GM12878 (cell line): ENCODE measurements around the gene ADAM33. TPM values are rescaled to one million over a fixed set of nuclear protein-coding genes. Genes with fewer than 3 reads are reported as not detected.

Source experiments
- ATAC-seq: fragments of 200-7000 bp; cut with Tn5 transposase; 3 replicates; pipeline ENCODE4 v1.9.1; 2020; ENCODE audit warnings: mild to moderate bottlenecking, moderate library complexity
- BruUV-seq: library from RNA; stranded (reverse); fragments of 400-500 nt; replicated peaks from 2 replicates; lab custom pipeline; 2021; lab: Mats Ljungman, UMichigan
- CTCF ChIA-PET: fragments of 300-600 bp; sonication (Branson Sonifier 250); formaldehyde crosslinking; extraction: SDS; loops from one replicate; lab custom pipeline; 2021; ENCODE audit warnings: inconsistent platforms; lab: Yijun Ruan, JAX
- POLR2A ChIA-PET: fragments of 350-600 bp; formaldehyde crosslinking; extraction: SDS; loops from one replicate; lab custom pipeline; 2021; ENCODE audit warnings: inconsistent platforms; lab: Charles Lee
- RAD21 ChIA-PET: fragments of 300-600 bp; sonication (Branson Sonifier 250); formaldehyde crosslinking; loops from one replicate; lab custom pipeline; 2023; ENCODE audit warnings: antibody characterized with exemption; ENCODE audit not compliant: unreplicated experiment; lab: Charles Lee
- SMC1A ChIA-PET: fragments of 300-600 bp; sonication (Branson Sonifier 250); formaldehyde crosslinking; loops from one replicate; lab custom pipeline; 2023; ENCODE audit not compliant: unreplicated experiment, uncharacterized antibody; lab: Charles Lee
- DNase-seq: peaks from one replicate; pipeline ENCODE4 v3.0.0-alpha.2; 2011; ENCODE audit warnings: low read depth, low spot score
- FAIRE-seq: peaks from 3 replicates; lab custom pipeline; 2011; peaks lifted over from hg19 to GRCh38; lab: Jason Lieb, UNC
- H2AFZ ChIP-seq: 2 replicates; pipeline ENCODE4 v1.6.0; 2011; ENCODE audit warnings: low read depth, low read length, control low read depth; ENCODE audit not compliant: control insufficient read depth
- H3K27ac ChIP-seq: 2 replicates; pipeline ENCODE4 v1.5.1; 2011; ENCODE audit warnings: control low read depth; ENCODE audit not compliant: control insufficient read depth, insufficient read depth
- H3K27me3 ChIP-seq, 2 experiments: replicated peaks in 1 of 2; 2 replicates each; pipeline versions ENCODE4 v1.6.0 to v1.6.1; 2011; ENCODE audit warnings: low read length in 1 of 2; ENCODE audit not compliant: control insufficient read depth in 2 of 2, insufficient read depth in 2 of 2
- H3K36me3 ChIP-seq, 2 experiments: 2 replicates each; pipeline ENCODE4 v1.5.1; 2011; ENCODE audit warnings: low read length in 1 of 2; ENCODE audit not compliant: control insufficient read depth in 2 of 2, insufficient read depth in 2 of 2
- H3K4me1 ChIP-seq: 2 replicates; pipeline ENCODE4 v1.6.1; 2011; ENCODE audit warnings: mild to moderate bottlenecking, low read length, moderate library complexity, mixed read lengths; ENCODE audit not compliant: control insufficient read depth, insufficient read depth
- H3K4me2 ChIP-seq: 2 replicates; pipeline ENCODE4 v1.6.0; 2011; ENCODE audit warnings: control low read depth; ENCODE audit not compliant: control insufficient read depth, insufficient read depth
- H3K4me3 ChIP-seq: fragments of 200-600 bp; sonication (generic); 2 replicates; pipeline ENCODE4 v1.5.1; 2016
- H3K79me2 ChIP-seq: 2 replicates; pipeline ENCODE4 v1.6.0; 2011; ENCODE audit warnings: low read length; ENCODE audit not compliant: control insufficient read depth, insufficient read depth
- H3K9ac ChIP-seq: 2 replicates; pipeline ENCODE4 v1.8.0; 2011; ENCODE audit warnings: low read length, control low read depth, mixed read lengths; ENCODE audit not compliant: control insufficient read depth, insufficient read depth
- H3K9me3 ChIP-seq: replicated peaks from 3 replicates; pipeline ENCODE4 v1.5.1; 2011; ENCODE audit warnings: mild to moderate bottlenecking, low read length; ENCODE audit not compliant: control insufficient read depth, insufficient read depth
- H4K20me1 ChIP-seq: 2 replicates; pipeline ENCODE4 v1.6.0; 2011; ENCODE audit not compliant: control insufficient read depth, insufficient read depth
- BRCA1 ChIP-seq: IDR thresholded peaks from 2 replicates; pipeline ENCODE4 v1.6.1; 2011; ENCODE audit warnings: low read depth, low read length, improper control_type of control experiment
- CREM ChIP-seq: IDR thresholded peaks from 2 replicates; pipeline ENCODE4 v1.6.1; 2014; ENCODE audit warnings: antibody characterized with exemption, low read depth
- EED ChIP-seq: sonication (generic); IDR thresholded peaks from 2 replicates; pipeline ENCODE4 v1.6.1; 2016; ENCODE audit warnings: antibody characterized with exemption, low read depth
- FOS ChIP-seq: IDR thresholded peaks from 3 replicates; pipeline ENCODE4 v1.6.1; 2011; ENCODE audit warnings: borderline replicate concordance; ENCODE audit not compliant: insufficient read length; ENCODE audit errors: extremely low read depth
- IRF4 ChIP-seq: IDR thresholded peaks from 2 replicates; pipeline ENCODE4 v1.6.1; 2011; ENCODE audit warnings: low read depth, low read length
- JUNB ChIP-seq: IDR thresholded peaks from 2 replicates; pipeline ENCODE4 v1.6.1; 2016; ENCODE audit warnings: antibody characterized with exemption, mild to moderate bottlenecking
- KLF5 ChIP-seq: fragments of 450-650 bp; IDR thresholded peaks from 2 replicates; pipeline ENCODE4 v1.6.1; 2014; ENCODE audit warnings: mild to moderate bottlenecking; ENCODE audit not compliant: partially characterized antibody
- NRF1 ChIP-seq: conservative IDR thresholded peaks from 2 replicates; pipeline ENCODE4 v1.6.1; 2011; ENCODE audit warnings: mild to moderate bottlenecking, low read depth, low read length, improper control_type of control experiment
- POU2F2 ChIP-seq: IDR thresholded peaks from 3 replicates; pipeline ENCODE4 v1.6.1; 2011; ENCODE audit warnings: low read depth, mild to moderate bottlenecking, low read length, borderline replicate concordance
- RAD51 ChIP-seq: fragments of 450-650 bp; IDR thresholded peaks from 2 replicates; pipeline ENCODE4 v1.6.1; 2016; ENCODE audit warnings: moderate library complexity, mild to moderate bottlenecking, inconsistent platforms
- RBBP5 ChIP-seq: fragments of 200-600 bp; sonication (generic); conservative IDR thresholded peaks from 2 replicates; pipeline ENCODE4 v1.6.1; 2016
- RFX5 ChIP-seq: IDR thresholded peaks from 2 replicates; pipeline ENCODE4 v1.6.1; 2011; ENCODE audit warnings: low read depth, low read length, improper control_type of control experiment
- RUNX3 ChIP-seq: IDR thresholded peaks from 2 replicates; pipeline ENCODE4 v1.6.1; 2012; ENCODE audit warnings: low read length, inconsistent platforms
- SIX5 ChIP-seq: IDR thresholded peaks from 2 replicates; pipeline ENCODE4 v1.6.1; 2011; ENCODE audit warnings: mild to moderate bottlenecking, low read depth, low read length, moderate library complexity; ENCODE audit not compliant: severe bottlenecking
- SUZ12 ChIP-seq: fragments of 200-600 bp; sonication (generic); IDR thresholded peaks from one replicate; pipeline ENCODE4 v1.6.1; 2018; ENCODE audit warnings: antibody characterized with exemption, mild to moderate bottlenecking; ENCODE audit not compliant: unreplicated experiment
- ZNF207 ChIP-seq: fragments of 450-650 bp; IDR thresholded peaks from 2 replicates; pipeline ENCODE4 v1.6.1; 2014; ENCODE audit warnings: antibody characterized with exemption, mild to moderate bottlenecking, borderline replicate concordance
- WGBS: methylation state at CpG from one replicate; pipeline ENCODE4 v1.1.6; 2016; ENCODE audit warnings: low lambda C conversion rate; ENCODE audit not compliant: insufficient replicate concordance, insufficient coverage; ENCODE audit errors: missing lambda C conversion rate; 5-methylcytosine and 5-hydroxymethylcytosine counted together
- in situ Hi-C: fragments of 300-500 bp; cut with MboI; formaldehyde crosslinking; loops from 9 replicates; pipeline ENCODE4 v1.14.3; 2018; ENCODE audit warnings: mixed read lengths
- intact Hi-C: fragments of 100-400 bp; cut with micrococcal nuclease; formaldehyde crosslinking; loops from one replicate; pipeline ENCODE4 v1.14.2; 2022; ENCODE audit not compliant: unreplicated experiment
- polyA plus RNA-seq, 11 experiments: library from polyadenylated mRNA; depleted of rRNA in 4 of 11; unstranded in 6 of 11; stranded (reverse) in 5 of 11; fragments of >200 nt; fragmentation: Nextera tagmentation in 4 of 11; fragmentation: Illumina TruSeq in 1 of 11; extraction: Ambion mirVana in 4 of 11; extraction: Trizol in 1 of 11; gene quantifications; 1 replicate in 1 of 11; 2 replicates in 10 of 11; pipeline versions ENCODE4 v1.2.1 to v1.2.3, GENCODE V29; 2011 to 2016; ENCODE audit warnings: inconsistent platforms in 2 of 11, missing spikeins in 2 of 11, low read depth in 1 of 11
- total RNA-seq, 4 experiments: library from RNA; depleted of rRNA in 3 of 4; stranded (reverse); fragments of >200 nt in 3 of 4; fragmentation: Illumina TruSeq in 1 of 4; extraction: Trizol in 1 of 4; gene quantifications; 2 replicates each; pipeline versions ENCODE4 v1.2.1 to v1.2.3, GENCODE V29; 2013 to 2021
- TF ChIP-seq, protein P1 (sequence below): fragments of 450-650 bp; IDR thresholded peaks from 2 replicates; pipeline ENCODE4 v1.6.1; 2017; ENCODE audit warnings: mild to moderate bottlenecking, moderate library complexity
- TF ChIP-seq, protein P2 (sequence below): fragments of 450-650 bp; formaldehyde crosslinking; IDR thresholded peaks from 2 replicates; pipeline ENCODE4 v1.5.0; 2022; ENCODE audit warnings: mild to moderate bottlenecking, missing genetic modification characterization
- TF ChIP-seq, protein P3 (sequence below): IDR thresholded peaks from 2 replicates; pipeline ENCODE4 v1.6.1; 2012; ENCODE audit warnings: low read depth, low read length, improper control_type of control experiment

The ADAM33 gene
- total and polyA plus RNA-seq, 10 of the 15 experiments (the other 5 are each of a cell fraction or from before 2014, with no cell fraction given), result not detected

DNA sequence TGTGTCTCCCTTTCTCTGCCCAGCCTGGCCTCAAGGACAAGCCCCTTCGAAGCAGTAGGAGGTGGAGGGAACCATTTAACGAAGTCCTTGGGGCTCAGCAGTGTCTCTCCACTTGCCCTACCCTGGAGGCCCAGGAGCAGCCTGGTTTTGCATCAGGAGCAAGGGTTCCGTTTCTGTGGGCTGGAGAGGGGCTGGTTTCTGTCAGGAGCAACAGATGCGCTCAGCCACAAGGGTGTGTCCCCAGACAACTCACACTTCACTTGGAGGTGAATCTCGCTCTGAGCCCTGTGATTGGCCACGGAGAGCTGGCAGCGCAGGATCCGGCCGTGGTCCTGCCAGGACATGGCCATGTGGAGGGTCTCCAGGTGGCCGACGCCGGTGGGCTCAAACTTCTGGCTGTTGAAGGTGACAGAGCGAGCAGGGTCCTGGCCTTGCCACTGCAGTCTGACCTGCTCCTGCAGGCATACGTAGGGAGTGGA, 23.7 kb upstream of the ADAM33 start (continued):
- TF ChIP-seq, protein P1, sequence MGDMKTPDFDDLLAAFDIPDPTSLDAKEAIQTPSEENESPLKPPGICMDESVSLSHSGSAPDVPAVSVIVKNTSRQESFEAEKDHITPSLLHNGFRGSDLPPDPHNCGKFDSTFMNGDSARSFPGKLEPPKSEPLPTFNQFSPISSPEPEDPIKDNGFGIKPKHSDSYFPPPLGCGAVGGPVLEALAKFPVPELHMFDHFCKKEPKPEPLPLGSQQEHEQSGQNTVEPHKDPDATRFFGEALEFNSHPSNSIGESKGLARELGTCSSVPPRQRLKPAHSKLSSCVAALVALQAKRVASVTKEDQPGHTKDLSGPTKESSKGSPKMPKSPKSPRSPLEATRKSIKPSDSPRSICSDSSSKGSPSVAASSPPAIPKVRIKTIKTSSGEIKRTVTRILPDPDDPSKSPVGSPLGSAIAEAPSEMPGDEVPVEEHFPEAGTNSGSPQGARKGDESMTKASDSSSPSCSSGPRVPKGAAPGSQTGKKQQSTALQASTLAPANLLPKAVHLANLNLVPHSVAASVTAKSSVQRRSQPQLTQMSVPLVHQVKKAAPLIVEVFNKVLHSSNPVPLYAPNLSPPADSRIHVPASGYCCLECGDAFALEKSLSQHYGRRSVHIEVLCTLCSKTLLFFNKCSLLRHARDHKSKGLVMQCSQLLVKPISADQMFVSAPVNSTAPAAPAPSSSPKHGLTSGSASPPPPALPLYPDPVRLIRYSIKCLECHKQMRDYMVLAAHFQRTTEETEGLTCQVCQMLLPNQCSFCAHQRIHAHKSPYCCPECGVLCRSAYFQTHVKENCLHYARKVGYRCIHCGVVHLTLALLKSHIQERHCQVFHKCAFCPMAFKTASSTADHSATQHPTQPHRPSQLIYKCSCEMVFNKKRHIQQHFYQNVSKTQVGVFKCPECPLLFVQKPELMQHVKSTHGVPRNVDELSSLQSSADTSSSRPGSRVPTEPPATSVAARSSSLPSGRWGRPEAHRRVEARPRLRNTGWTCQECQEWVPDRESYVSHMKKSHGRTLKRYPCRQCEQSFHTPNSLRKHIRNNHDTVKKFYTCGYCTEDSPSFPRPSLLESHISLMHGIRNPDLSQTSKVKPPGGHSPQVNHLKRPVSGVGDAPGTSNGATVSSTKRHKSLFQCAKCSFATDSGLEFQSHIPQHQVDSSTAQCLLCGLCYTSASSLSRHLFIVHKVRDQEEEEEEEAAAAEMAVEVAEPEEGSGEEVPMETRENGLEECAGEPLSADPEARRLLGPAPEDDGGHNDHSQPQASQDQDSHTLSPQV, result no peak
- TF ChIP-seq CREM (no peak), RAD51 (no peak), EED (no peak), NRF1 (no peak), SIX5 (no peak), RFX5 (no peak), BRCA1 (no peak)

DNA sequence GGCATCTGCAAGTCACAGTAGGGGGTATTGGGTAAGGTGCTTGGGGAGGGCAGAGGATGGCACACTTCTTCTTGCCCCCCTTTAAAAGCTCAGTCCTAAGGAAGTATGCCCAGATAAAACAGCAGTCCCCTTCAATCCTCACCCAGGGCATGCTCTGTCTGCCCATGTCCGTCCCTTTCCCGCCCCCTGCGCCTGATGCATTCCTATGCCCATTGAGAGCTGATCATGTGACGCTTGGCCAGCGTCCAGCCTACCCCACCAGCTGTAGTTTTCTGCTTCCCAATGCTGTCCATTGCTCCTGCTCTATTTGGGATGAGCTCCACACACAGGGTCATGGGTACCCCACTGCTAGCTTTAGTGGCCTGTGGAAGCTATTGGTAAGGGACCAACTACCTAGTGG, 22.3 kb upstream of the ADAM33 start:
- Histone ChIP-seq H4K20me1 (no peaks in the 10 kb centered on the region), H3K79me2 (no peaks in the 10 kb centered on the region), H3K9ac (no peak overlapping the region), H3K27me3 (peaks cover 0 to 2% of the 10 kb centered on the region in 2 experiments; a peak in 2 of 4 replicates), H3K4me3 (no peak overlapping the region), H2AFZ (no peak overlapping the region), H3K9me3 (no peaks in the 10 kb centered on the region), H3K4me2 (no peak overlapping the region), H3K36me3 (no peaks in the 10 kb centered on the region), H3K27ac (no peak overlapping the region), H3K4me1 (no peaks in the 10 kb centered on the region)
- 42% methylated on average over 5 of the region's 5 CpGs for WGBS
- no TSS peak for BruUV-seq
- POLR2A ChIA-PET, result no interaction called here
- FAIRE-seq (no peak), DNase-seq (no peak), ATAC-seq (no peak)
- intact Hi-C loops (no loop called here), in situ Hi-C loops (no loop called here)
- SMC1A ChIA-PET, result no interaction called here
- CTCF ChIA-PET, result interaction anchor here (1.0 to 2.0 kb wide), 3 partner anchors 10 to 14 kb away, joined by 3 to 7 read pairs (median 3); no protein-coding TSS in a partner anchor
- RAD21 ChIA-PET, result no interaction called here
- TF ChIP-seq JUNB (no peak), SUZ12 (no peak), POU2F2 (no peak), FOS (no peak), RUNX3 (no peak), RBBP5 (no peak), KLF5 (no peak), ZNF207 (no peak), IRF4 (no peak)
- TF ChIP-seq, protein P2, sequence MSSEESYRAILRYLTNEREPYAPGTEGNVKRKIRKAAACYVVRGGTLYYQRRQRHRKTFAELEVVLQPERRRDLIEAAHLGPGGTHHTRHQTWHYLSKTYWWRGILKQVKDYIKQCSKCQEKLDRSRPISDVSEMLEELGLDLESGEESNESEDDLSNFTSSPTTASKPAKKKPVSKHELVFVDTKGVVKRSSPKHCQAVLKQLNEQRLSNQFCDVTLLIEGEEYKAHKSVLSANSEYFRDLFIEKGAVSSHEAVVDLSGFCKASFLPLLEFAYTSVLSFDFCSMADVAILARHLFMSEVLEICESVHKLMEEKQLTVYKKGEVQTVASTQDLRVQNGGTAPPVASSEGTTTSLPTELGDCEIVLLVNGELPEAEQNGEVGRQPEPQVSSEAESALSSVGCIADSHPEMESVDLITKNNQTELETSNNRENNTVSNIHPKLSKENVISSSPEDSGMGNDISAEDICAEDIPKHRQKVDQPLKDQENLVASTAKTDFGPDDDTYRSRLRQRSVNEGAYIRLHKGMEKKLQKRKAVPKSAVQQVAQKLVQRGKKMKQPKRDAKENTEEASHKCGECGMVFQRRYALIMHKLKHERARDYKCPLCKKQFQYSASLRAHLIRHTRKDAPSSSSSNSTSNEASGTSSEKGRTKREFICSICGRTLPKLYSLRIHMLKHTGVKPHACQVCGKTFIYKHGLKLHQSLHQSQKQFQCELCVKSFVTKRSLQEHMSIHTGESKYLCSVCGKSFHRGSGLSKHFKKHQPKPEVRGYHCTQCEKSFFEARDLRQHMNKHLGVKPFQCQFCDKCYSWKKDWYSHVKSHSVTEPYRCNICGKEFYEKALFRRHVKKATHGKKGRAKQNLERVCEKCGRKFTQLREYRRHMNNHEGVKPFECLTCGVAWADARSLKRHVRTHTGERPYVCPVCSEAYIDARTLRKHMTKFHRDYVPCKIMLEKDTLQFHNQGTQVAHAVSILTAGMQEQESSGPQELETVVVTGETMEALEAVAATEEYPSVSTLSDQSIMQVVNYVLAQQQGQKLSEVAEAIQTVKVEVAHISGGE (CRISPR knock-in tag), result no peak
- TF ChIP-seq, protein P3, sequence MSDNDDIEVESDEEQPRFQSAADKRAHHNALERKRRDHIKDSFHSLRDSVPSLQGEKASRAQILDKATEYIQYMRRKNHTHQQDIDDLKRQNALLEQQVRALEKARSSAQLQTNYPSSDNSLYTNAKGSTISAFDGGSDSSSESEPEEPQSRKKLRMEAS, result no peak
